DND-41 (cell line): ENCODE measurements around the gene ARHGAP28.

Experiments
- CTCF ChIP-seq: IDR thresholded peaks from 2 replicates; pipeline ENCODE4 v1.5.1; 2012; ENCODE audit warnings: borderline replicate concordance, low read length, moderate library complexity, mild to moderate bottlenecking; ENCODE audit not compliant: poor library complexity, severe bottlenecking; ENCODE audit errors: extremely low read depth
- EZH2 ChIP-seq: IDR thresholded peaks from 3 replicates; pipeline ENCODE4 v1.6.1; 2012; ENCODE audit warnings: borderline replicate concordance, low read depth, mild to moderate bottlenecking, moderate library complexity, low read length, inconsistent platforms; ENCODE audit not compliant: severe bottlenecking

DNA sequence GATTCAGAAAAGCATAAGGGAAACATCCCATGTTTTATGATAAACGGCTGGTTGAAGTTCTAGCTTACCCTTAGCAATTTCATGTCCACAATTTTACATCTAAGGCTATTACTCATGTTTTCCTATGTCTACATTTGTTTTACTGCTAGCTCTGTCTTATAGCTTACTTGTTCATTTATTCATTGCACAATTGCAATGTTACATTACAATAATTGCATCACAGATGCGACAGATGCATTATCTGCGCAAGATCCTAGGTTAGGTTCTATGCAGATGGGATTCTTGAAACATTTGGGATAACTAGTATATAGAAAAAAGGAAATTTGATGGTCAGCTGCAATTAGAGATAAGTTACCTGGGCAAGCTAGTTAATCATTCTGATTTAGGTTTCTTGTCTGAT is 108.4 kb downstream of the ARHGAP28 start:
- TF ChIP-seq CTCF (no peak), EZH2 (no peak)
